ENCODE measurements around the gene AUH.

Gene AUH

DNA sequence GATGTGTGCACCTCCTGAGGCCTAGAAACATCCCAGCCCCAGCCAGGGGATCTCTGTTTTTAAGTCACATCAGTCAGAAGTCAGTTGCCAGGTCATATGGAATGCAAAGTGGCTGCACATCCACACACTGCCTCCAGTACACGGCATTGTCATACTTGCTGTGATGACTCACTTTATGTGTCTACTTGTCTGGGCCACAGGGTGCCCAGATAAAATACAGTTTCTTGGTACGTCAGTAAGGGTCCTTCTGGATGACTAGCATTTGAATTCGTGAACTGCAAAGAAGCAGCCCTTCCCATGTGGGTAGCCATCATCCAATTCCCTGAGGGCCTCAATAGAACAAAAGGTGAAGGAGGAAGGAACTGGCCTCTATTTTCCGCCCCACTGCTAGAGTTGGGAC, 27.7 kb downstream of the AUH start:
- TF ChIP-seq, protein P1, sequence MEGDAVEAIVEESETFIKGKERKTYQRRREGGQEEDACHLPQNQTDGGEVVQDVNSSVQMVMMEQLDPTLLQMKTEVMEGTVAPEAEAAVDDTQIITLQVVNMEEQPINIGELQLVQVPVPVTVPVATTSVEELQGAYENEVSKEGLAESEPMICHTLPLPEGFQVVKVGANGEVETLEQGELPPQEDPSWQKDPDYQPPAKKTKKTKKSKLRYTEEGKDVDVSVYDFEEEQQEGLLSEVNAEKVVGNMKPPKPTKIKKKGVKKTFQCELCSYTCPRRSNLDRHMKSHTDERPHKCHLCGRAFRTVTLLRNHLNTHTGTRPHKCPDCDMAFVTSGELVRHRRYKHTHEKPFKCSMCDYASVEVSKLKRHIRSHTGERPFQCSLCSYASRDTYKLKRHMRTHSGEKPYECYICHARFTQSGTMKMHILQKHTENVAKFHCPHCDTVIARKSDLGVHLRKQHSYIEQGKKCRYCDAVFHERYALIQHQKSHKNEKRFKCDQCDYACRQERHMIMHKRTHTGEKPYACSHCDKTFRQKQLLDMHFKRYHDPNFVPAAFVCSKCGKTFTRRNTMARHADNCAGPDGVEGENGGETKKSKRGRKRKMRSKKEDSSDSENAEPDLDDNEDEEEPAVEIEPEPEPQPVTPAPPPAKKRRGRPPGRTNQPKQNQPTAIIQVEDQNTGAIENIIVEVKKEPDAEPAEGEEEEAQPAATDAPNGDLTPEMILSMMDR (conservative IDR thresholded peaks at IDR 0.05), result no peak
- no peak overlapping the region for H3K27ac ChIP-seq

DNA sequence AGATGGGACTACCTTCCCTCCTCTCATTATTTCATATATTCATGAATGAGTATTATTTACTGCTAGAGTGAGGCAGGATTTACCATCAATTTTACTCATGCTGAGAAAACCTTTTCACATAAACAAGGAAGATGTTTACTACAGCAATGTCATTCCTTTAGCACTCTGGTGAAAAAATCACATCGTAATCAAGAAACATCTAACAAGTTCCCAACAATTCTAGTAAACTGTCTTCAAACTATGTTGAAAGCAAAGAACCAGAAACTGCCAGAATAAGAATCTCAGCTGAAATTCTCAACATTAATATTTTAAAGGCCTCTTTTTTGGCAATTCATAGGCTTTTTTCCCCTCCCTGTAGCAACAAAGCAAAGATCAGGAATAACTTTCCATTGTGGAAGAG, 28.2 kb downstream of the AUH start:
- H3K27ac ChIP-seq, result no peak overlapping the region
- TF ChIP-seq, protein P1 (conservative IDR thresholded peaks at IDR 0.05), result no peak

DNA sequence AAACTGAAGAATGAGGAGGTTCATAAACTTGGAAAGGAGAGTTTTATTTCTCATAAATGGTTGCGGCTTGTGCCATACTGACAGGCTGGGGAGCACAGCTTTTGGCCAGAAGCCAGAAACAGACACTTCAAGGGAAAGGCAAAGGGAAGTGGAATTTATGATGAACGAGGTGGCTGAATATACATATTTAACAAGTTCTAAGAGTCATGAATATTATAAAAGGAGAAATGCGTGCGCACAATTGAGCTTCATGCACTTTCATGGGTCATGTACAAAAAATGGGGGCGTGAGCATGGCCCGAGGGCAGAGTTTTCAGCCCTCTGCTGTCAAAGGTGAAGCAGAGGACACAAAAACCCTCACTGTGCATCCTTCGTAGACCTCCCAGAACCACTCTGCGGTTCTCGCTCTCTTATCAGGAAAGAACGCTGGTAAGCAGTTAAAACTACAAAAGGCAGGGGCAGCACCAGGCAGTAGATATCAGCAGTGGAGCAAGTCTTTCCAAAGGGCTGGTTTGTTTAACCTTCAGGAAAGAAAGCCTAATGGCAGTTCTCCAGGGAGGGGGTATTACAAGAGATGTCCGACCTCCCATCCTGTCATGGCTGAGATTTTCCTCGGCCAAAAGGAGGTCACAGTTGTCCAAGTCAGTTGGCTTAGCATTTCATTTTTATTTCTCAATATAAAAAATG, 29.0 kb downstream of the AUH start:
- no peak overlapping the region for H3K27ac ChIP-seq
- TF ChIP-seq, protein P1 (conservative IDR thresholded peaks at IDR 0.05), result no peak

DNA sequence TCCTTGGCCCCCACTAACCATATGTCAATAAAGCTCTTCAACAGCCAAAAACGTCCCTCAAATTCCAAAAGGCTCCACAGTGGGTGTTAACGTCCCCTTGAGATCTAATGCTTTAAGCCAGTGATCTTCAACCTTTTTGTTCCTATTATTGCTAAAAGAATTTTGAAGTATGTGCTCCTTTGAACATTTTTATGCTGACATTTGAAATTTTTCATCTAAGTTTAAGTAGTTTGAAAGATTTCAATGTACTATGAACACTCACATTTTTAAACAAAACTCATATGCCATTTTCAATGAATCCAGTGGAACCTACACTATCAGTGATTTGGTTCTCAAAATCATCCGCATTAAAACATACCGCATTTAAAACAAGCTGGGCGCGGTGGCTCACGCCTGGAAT, 29.9 kb downstream of the AUH start:
- H3K27ac ChIP-seq, result no peak overlapping the region
- TF ChIP-seq, protein P1 (conservative IDR thresholded peaks at IDR 0.05), result no peak

DNA sequence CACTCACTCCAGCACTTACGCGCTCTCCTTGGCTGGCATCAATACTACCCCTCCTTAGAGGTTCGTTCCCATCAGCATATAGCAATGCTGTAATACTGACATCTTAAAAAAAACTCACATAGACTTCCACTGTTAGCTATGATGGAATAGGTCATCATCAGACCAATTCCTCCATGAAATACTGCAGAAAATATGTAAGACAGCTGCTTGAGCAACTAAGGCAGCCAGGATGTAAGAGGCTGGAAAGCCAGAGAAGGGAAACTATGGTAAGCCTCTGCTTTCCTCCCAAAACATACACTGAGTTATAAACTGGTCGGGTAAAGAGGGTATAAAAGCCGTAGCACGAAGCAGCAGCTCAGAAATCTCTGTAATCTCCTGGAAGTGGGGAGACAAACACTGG, 33.5 kb downstream of the AUH start:
- no peak overlapping the region for H3K27ac ChIP-seq
- TF ChIP-seq, protein P1 (conservative IDR thresholded peaks at IDR 0.05), result no peak

DNA sequence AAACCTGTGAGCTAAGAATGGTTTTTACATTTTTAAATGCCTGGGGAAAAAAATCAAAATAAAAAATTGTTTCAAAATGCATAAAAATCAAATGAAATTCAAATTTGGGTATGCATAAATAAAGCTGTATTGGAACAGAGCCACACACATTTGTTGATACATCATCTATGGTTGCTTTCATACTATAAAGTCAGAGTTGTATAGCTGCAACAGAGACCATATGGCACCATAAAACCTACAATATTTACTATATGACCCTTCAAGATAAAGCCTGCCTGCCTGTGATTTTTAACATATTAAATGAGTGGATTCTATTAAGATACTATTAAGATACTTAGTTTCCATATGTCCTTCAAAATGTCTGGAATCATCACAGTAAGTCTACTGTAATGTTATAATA, 40.0 kb downstream of the AUH start:
- TF ChIP-seq, protein P1 (conservative IDR thresholded peaks at IDR 0.05), result no peak
- H3K27ac ChIP-seq, result no peak overlapping the region

DNA sequence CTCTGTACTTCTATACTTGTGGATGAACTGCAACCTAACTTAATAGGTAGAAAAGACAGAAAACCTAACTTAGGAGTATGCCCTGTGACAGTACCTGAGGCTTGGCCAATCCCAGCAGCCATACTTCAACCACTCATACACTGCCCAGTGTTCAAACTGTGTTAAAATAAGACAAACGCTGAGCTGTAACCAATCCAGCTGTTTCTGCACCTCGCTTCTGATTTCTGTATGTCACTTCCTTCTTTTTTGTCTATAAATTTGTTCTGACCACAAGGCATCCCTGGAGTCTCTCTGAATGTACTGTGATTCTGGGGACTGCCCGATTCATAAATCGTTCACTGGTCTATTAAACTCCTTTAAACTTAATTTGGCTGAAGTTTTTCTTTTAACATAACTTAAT, 41.4 kb downstream of the AUH start:
- TF ChIP-seq, protein P1 (conservative IDR thresholded peaks at IDR 0.05), result no peak
- no peak overlapping the region for H3K27ac ChIP-seq
